Ovary (tissue), 3 donors: Measurements from ENCODE around the gene GRM8.

Experiments used
- POLR2A ChIP-seq: fragments of 450-650 bp; IDR thresholded peaks from one replicate; pipeline ENCODE4 v1.6.1; 2017; ENCODE audit warnings: antibody characterized with exemption, mild to moderate bottlenecking, moderate library complexity
- TF ChIP-seq, protein P1 (sequence below), 3 donors: fragments of 450-650 bp in 2 of 3; fragments of 200-600 bp in 1 of 3; IDR thresholded peaks; one replicate each; pipeline versions ENCODE4 v1.5.1 to v1.8.0; 2016 to 2022; ENCODE audit warnings: antibody characterized with exemption in 3 of 3, mild to moderate bottlenecking in 1 of 3
- donor health status: DM: no; HTN: no; CAD: no.

DNA sequence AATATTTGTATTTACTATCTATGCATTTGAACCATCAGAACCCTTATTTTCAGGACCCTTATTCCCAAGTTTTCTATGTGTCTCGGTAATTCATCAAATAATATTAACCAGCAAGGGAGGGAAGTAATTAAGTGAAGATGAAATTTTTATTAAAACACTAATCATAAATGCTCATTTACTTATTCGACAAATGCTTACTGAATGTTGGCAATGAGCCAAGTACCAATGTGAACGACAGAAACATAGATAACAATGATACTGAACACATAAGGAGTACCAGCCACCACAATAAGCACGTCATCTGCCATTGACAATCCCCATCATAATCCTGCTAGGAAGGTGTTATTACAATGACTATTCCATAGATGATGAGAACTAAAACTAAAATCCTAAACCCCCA, 45.5 kb downstream of the GRM8 start:
- TF ChIP-seq, protein P1, sequence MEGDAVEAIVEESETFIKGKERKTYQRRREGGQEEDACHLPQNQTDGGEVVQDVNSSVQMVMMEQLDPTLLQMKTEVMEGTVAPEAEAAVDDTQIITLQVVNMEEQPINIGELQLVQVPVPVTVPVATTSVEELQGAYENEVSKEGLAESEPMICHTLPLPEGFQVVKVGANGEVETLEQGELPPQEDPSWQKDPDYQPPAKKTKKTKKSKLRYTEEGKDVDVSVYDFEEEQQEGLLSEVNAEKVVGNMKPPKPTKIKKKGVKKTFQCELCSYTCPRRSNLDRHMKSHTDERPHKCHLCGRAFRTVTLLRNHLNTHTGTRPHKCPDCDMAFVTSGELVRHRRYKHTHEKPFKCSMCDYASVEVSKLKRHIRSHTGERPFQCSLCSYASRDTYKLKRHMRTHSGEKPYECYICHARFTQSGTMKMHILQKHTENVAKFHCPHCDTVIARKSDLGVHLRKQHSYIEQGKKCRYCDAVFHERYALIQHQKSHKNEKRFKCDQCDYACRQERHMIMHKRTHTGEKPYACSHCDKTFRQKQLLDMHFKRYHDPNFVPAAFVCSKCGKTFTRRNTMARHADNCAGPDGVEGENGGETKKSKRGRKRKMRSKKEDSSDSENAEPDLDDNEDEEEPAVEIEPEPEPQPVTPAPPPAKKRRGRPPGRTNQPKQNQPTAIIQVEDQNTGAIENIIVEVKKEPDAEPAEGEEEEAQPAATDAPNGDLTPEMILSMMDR (IDR thresholded peaks at IDR 0.05) = no peak
- no peak for TF ChIP-seq POLR2A
